ENCODE results near the gene GAA.

DNA sequence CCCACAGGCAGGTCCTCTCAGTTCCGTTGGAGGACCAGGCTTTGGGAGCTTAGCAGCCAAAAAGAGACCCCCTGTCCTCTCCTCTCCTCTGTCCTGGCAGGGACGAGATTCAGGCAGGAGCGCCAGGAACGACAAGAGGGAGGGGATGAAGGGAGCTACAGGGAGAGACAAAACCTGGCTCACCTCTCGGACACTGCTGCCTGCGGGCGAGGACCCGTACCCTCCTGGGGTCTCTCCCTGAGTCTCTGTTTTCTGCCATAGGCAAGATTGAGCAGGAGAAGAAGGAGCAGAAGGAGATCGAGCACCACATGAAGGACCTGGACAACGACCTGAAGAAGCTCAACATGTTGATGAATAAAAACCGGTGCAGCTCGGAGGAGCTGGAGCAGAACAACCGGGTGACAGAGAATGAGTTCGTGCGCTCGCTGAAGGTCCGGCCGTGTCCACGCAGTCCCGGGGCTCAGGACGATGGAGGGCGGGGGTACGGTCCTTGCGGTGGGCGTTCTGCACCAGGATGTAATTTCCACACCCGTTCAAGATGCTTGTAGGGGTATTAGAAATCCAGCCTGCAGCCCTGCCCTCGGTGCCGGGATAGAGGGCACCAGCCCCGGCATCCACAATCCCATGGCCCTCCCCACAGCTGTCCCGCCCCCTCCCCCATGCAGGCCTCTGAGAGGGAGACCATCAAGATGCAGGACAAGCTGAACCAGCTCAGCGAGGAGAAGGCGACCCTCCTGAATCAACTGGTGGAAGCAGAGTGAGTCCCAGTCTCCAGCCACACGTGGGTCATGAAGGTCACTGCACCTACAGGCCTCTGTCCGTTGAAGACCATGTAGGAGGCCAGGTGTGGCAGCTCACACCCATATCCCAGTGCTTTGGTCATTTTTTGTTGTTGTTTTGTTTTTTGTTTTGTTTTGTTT, 13.8 kb upstream of the GAA start:
- TF ChIP-seq, protein P1, sequence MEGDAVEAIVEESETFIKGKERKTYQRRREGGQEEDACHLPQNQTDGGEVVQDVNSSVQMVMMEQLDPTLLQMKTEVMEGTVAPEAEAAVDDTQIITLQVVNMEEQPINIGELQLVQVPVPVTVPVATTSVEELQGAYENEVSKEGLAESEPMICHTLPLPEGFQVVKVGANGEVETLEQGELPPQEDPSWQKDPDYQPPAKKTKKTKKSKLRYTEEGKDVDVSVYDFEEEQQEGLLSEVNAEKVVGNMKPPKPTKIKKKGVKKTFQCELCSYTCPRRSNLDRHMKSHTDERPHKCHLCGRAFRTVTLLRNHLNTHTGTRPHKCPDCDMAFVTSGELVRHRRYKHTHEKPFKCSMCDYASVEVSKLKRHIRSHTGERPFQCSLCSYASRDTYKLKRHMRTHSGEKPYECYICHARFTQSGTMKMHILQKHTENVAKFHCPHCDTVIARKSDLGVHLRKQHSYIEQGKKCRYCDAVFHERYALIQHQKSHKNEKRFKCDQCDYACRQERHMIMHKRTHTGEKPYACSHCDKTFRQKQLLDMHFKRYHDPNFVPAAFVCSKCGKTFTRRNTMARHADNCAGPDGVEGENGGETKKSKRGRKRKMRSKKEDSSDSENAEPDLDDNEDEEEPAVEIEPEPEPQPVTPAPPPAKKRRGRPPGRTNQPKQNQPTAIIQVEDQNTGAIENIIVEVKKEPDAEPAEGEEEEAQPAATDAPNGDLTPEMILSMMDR (IDR thresholded peaks at IDR 0.05; ENCODE audit: low read depth, low read length, missing input control) = no peak
- TF ChIP-seq YY1 (IDR thresholded peaks at IDR 0.05) (no peak), TAF1 (conservative IDR thresholded peaks at IDR 0.05) (no peak), EGR1 (IDR thresholded peaks at IDR 0.05; ENCODE audit: low read depth in 2 of 2) (no peak), FOXA1 (IDR thresholded peaks at IDR 0.05) (no peak)
- TF ChIP-seq, protein P2, sequence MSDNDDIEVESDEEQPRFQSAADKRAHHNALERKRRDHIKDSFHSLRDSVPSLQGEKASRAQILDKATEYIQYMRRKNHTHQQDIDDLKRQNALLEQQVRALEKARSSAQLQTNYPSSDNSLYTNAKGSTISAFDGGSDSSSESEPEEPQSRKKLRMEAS (IDR thresholded peaks at IDR 0.05) = no peak
- TF ChIP-seq, protein P3, sequence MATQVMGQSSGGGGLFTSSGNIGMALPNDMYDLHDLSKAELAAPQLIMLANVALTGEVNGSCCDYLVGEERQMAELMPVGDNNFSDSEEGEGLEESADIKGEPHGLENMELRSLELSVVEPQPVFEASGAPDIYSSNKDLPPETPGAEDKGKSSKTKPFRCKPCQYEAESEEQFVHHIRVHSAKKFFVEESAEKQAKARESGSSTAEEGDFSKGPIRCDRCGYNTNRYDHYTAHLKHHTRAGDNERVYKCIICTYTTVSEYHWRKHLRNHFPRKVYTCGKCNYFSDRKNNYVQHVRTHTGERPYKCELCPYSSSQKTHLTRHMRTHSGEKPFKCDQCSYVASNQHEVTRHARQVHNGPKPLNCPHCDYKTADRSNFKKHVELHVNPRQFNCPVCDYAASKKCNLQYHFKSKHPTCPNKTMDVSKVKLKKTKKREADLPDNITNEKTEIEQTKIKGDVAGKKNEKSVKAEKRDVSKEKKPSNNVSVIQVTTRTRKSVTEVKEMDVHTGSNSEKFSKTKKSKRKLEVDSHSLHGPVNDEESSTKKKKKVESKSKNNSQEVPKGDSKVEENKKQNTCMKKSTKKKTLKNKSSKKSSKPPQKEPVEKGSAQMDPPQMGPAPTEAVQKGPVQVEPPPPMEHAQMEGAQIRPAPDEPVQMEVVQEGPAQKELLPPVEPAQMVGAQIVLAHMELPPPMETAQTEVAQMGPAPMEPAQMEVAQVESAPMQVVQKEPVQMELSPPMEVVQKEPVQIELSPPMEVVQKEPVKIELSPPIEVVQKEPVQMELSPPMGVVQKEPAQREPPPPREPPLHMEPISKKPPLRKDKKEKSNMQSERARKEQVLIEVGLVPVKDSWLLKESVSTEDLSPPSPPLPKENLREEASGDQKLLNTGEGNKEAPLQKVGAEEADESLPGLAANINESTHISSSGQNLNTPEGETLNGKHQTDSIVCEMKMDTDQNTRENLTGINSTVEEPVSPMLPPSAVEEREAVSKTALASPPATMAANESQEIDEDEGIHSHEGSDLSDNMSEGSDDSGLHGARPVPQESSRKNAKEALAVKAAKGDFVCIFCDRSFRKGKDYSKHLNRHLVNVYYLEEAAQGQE (IDR thresholded peaks at IDR 0.05) = no peak
